Measurements from ENCODE around the gene CARHSP1. TPM values are rescaled to one million over a fixed set of nuclear protein-coding genes. Genes with fewer than 3 reads are reported as not detected.

The CARHSP1 gene
- total and polyA plus RNA-seq, 9 of the 15 experiments (the other 6 are each of a cell fraction or from before 2014, with no cell fraction given) = 5.8 to 114 (median 41.1) TPM

- no peak for TF ChIP-seq ZBTB34 (CRISPR knock-in tag; IDR thresholded peaks at IDR 0.05)
- TF ChIP-seq SMARCA4 (IDR thresholded peaks at IDR 0.05) = 0 out of 2 replicates have a peak, but pooled peaks have one; percentile 15
- no peak for TF ChIP-seq CREB5 (CRISPR knock-in tag; IDR thresholded peaks at IDR 0.05)
- no peak for TF ChIP-seq MNT (conservative IDR thresholded peaks at IDR 0.05)
- TF ChIP-seq ZNF134 (CRISPR knock-in tag; conservative IDR thresholded peaks at IDR 0.05) = no peak
- TF ChIP-seq NFIX (CRISPR knock-in tag; IDR thresholded peaks at IDR 0.05; ENCODE audit: low read depth) = no peak
- no peak for TF ChIP-seq CREM (IDR thresholded peaks at IDR 0.05; ENCODE audit: low read depth)
- TF ChIP-seq TGIF2 (CRISPR knock-in tag; IDR thresholded peaks at IDR 0.05) = no peak
- peak; percentile 23; the same call in 1 of the 2 replicates for TF ChIP-seq ZBTB40 (IDR thresholded peaks at IDR 0.05)
- TF ChIP-seq ZBTB40 (CRISPR knock-in tag; IDR thresholded peaks at IDR 0.05) = no peak
- TF ChIP-seq PHF21A (IDR thresholded peaks at IDR 0.05; ENCODE audit: borderline replicate concordance, low read depth) = peak; percentile 87; the same call in 1 of the 2 replicates
Observed at GRCh38 chr16:8867932-8868415, 832 bp downstream of the CARHSP1 start (continued).

All from K562 (cell line).